Ovary (tissue), 3 donors: ENCODE data around the gene ANK2.

ENCODE experiments used
- CTCF ChIP-seq, 3 donors: fragments of 450-650 bp in 2 of 3; fragments of 200-600 bp in 1 of 3; IDR thresholded peaks; one replicate each; pipeline versions ENCODE4 v1.5.1 to v1.8.0; 2016 to 2022; ENCODE audit warnings: antibody characterized with exemption in 3 of 3, mild to moderate bottlenecking in 1 of 3
- EP300 ChIP-seq: sonication (generic); formaldehyde crosslinking; IDR thresholded peaks from one replicate; pipeline ENCODE4 v1.6.1; 2017; ENCODE audit warnings: antibody characterized with exemption
- POLR2A ChIP-seq: fragments of 450-650 bp; IDR thresholded peaks from one replicate; pipeline ENCODE4 v1.6.1; 2017; ENCODE audit warnings: antibody characterized with exemption, mild to moderate bottlenecking, moderate library complexity
- donor health status: DM: no; HTN: no; CAD: no.

GRCh38 chr4:113006632-113007031 lies 42.8 kb upstream of the ANK2 start:
- no peak for TF ChIP-seq CTCF (IDR thresholded peaks at IDR 0.05)
- TF ChIP-seq POLR2A: no peak
- no peak for TF ChIP-seq EP300
